Measurements from ENCODE around the gene S100A4. TPM values are rescaled to one million over a fixed set of nuclear protein-coding genes. Genes with fewer than 3 reads are reported as not detected.
A peak's percentile ranks its signal among the peaks of the same experiment; 100 is the strongest.

S100A4 gene
- total RNA-seq, 1 experiment from 2014 or later: 384 TPM

- no TSS peak for BruUV-seq (replicated peaks)
- no peaks in the 10 kb centered on the region for H4K20me1 ChIP-seq (ENCODE audit: insufficient read depth)
- H3K79me2 ChIP-seq (ENCODE audit: insufficient read depth, low read length): no peaks in the 10 kb centered on the region
- no peaks in the 10 kb centered on the region for H3K36me3 ChIP-seq (ENCODE audit: control insufficient read depth in 1 of 2, insufficient read depth in 2 of 2, low read length in 2 of 2)
- ATAC-seq (peak; percentile 54), DNase-seq (ENCODE audit: low read depth, low spot score) (no peak)
- no peak overlapping the region for H3K4me2 ChIP-seq (ENCODE audit: low read length)
- H3K27ac ChIP-seq (ENCODE audit: low read depth, low read length): peak overlapping the region; percentile 39; the same call in 1 of the 2 replicates
- intact Hi-C loops (cut with micrococcal nuclease): loop anchor here (1.0 to 5.0 kb wide), 3 partner anchors 107 to 477 kb away; partner anchors contain the start of genes RAB13 and S100A14
- peaks cover 23 to 85% of the 10 kb centered on the region in 2 experiments for H3K4me1 ChIP-seq (ENCODE audit: control insufficient read depth in 1 of 2, insufficient read depth in 2 of 2, low read length in 2 of 2)
- no peaks in the 10 kb centered on the region for H3K27me3 ChIP-seq (ENCODE audit: insufficient read depth, low read length)
- TF ChIP-seq REST (IDR thresholded peaks at IDR 0.05; ENCODE audit: low read depth): no peak
- peak; percentile 66 to 92 (median 89) for TF ChIP-seq CTCF (IDR thresholded peaks at IDR 0.05 in 2 of 3, conservative IDR thresholded peaks at IDR 0.05 in 1 of 3; ENCODE audit: borderline replicate concordance in 1 of 3, insufficient read depth in 1 of 3, low read depth in 2 of 3, low read length in 2 of 3)
- no peak for TF ChIP-seq TCF7L2 (IDR thresholded peaks at IDR 0.05; ENCODE audit: borderline replicate concordance, extremely low read depth, insufficient read depth, insufficient read length)
- peak; percentile 46; the same call in 1 of the 2 replicates for TF ChIP-seq MAX (IDR thresholded peaks at IDR 0.05)
- TF ChIP-seq SP1 (IDR thresholded peaks at IDR 0.05; ENCODE audit: low read depth): no peak
- TF ChIP-seq CBX3 (IDR thresholded peaks at IDR 0.05; ENCODE audit: low read depth): no peak
- no peak for TF ChIP-seq EZH2 (IDR thresholded peaks at IDR 0.05)
- peak; percentile 80 for TF ChIP-seq RAD21 (IDR thresholded peaks at IDR 0.05; ENCODE audit: low read depth)
- no peak for TF ChIP-seq FOSL1 (IDR thresholded peaks at IDR 0.05; ENCODE audit: low read depth)
- TF ChIP-seq CEBPB (IDR thresholded peaks at IDR 0.05; ENCODE audit: low read depth): no peak
- no peak for TF ChIP-seq ZNF274 (IDR thresholded peaks at IDR 0.05; ENCODE audit: low read depth, low read length)
- TF ChIP-seq ATF3 (IDR thresholded peaks at IDR 0.05): no peak
- peak; percentile 64 for TF ChIP-seq YY1 (IDR thresholded peaks at IDR 0.05; ENCODE audit: extremely low read depth, insufficient replicate concordance, low read depth, low read length)
- TF ChIP-seq POLR2AphosphoS5 (IDR thresholded peaks at IDR 0.05; ENCODE audit: low read depth, low read length): no peak
- CTCF ChIA-PET: interaction anchor here (0.7 to 2.4 kb wide), 10 partner anchors 11 to 477 kb away, joined by 3 to 30 read pairs (median 10); partner anchors contain the start of genes CHTOP, INTS3, RAB13 and S100A13
- H3K9me3 ChIP-seq (ENCODE audit: control insufficient read depth in 1 of 2, insufficient read depth in 1 of 2, low read depth in 1 of 2, low read length in 2 of 2): no peaks in the 10 kb centered on the region
- H2AFZ ChIP-seq (ENCODE audit: low read depth, low read length, poor library complexity, severe bottlenecking): peak overlapping the region; percentile 47
- no peaks in the 10 kb centered on the region for H3K9me2 ChIP-seq (ENCODE audit: insufficient read depth)
- POLR2A ChIA-PET: no interaction called here
- H3K9ac ChIP-seq (ENCODE audit: low read length): no peak overlapping the region
- RAD21 ChIA-PET (ENCODE audit: low non-redundant PET in 1 of 2, low total read pairs in 2 of 2, uncharacterized antibody in 2 of 2, unreplicated experiment in 2 of 2): interaction anchor here in 1 of 2 experiments (1.7 kb wide), 1 partner anchor 59 kb away, joined by 9 read pairs; no protein-coding TSS in a partner anchor
- H3K4me3 ChIP-seq (replicated peaks in 1 of 2; ENCODE audit: low read depth in 1 of 2, low read length in 2 of 2): no peak overlapping the region
These were observed 35.8 kb downstream of the S100A4 start for GRCh38 chr1:153509729-153510354.
